GM23338 (cell line): ENCODE measurements around the gene EDIL3. TPM values are rescaled to one million over a fixed set of nuclear protein-coding genes. Genes with fewer than 3 reads are reported as not detected.

Source experiments
- ATAC-seq: fragments of 200-7000 bp; cut with Tn5 transposase; 3 replicates; pipeline ENCODE4 v1.9.1; 2020
- DNase-seq: peaks from one replicate; pipeline ENCODE4 v3.0.0-alpha.2; 2015; ENCODE audit warnings: low spot score
- H2AFZ ChIP-seq: fragments of 200-600 bp; sonication (generic); 2 replicates; pipeline ENCODE4 v1.8.0; 2016; ENCODE audit warnings: antibody characterized with exemption, mild to moderate bottlenecking, moderate library complexity
- H3F3A ChIP-seq: fragments of 200-600 bp; sonication (generic); replicated peaks from 2 replicates; pipeline ENCODE4 v1.8.0; 2017; ENCODE audit warnings: antibody characterized with exemption, mixed run types, low read depth
- H3K27ac ChIP-seq: fragments of 200-600 bp; sonication (generic); 2 replicates; pipeline ENCODE4 v1.6.1; 2016; ENCODE audit warnings: low read depth
- H3K27me3 ChIP-seq: fragments of 200-600 bp; sonication (generic); 2 replicates; pipeline ENCODE4 v1.8.0; 2016; ENCODE audit warnings: mild to moderate bottlenecking, mixed run types, moderate library complexity; ENCODE audit not compliant: insufficient read depth
- H3K36me3 ChIP-seq: fragments of 200-600 bp; sonication (generic); 2 replicates; pipeline ENCODE4 v1.8.0; 2016; ENCODE audit warnings: mild to moderate bottlenecking; ENCODE audit not compliant: insufficient read depth
- H3K4me1 ChIP-seq: fragments of 200-600 bp; sonication (generic); 2 replicates; pipeline ENCODE4 v1.8.0; 2016; ENCODE audit warnings: mild to moderate bottlenecking, moderate library complexity; ENCODE audit not compliant: insufficient read depth
- H3K4me2 ChIP-seq: fragments of 200-600 bp; sonication (generic); 2 replicates; pipeline ENCODE4 v1.7.1; 2017; ENCODE audit warnings: mixed run types
- H3K4me3 ChIP-seq: fragments of 200-600 bp; sonication (generic); 2 replicates; pipeline ENCODE4 v1.6.1; 2016; ENCODE audit warnings: mixed run types
- H3K79me2 ChIP-seq: fragments of 200-600 bp; sonication (generic); replicated peaks from 2 replicates; pipeline ENCODE4 v1.8.0; 2017; ENCODE audit warnings: mild to moderate bottlenecking; ENCODE audit not compliant: insufficient read depth
- H3K9me2 ChIP-seq: fragments of 200-600 bp; sonication (generic); 2 replicates; pipeline ENCODE4 v1.8.0; 2017; ENCODE audit not compliant: insufficient read depth
- H4K20me1 ChIP-seq: fragments of 200-600 bp; sonication (generic); replicated peaks from 2 replicates; pipeline ENCODE4 v1.8.0; 2017; ENCODE audit warnings: mild to moderate bottlenecking; ENCODE audit not compliant: insufficient read depth
- H3K27ac Mint-ChIP-seq: 2 replicates; pipeline ENCODE4 v1.8.0; 2020; ENCODE audit warnings: inconsistent platforms, mild to moderate bottlenecking, moderate library complexity, mixed read lengths
- H3K27me3 Mint-ChIP-seq: 3 replicates; pipeline ENCODE4 v1.8.0; 2022; ENCODE audit warnings: low read depth, mild to moderate bottlenecking, moderate library complexity, mixed read lengths, inconsistent platforms; ENCODE audit not compliant: insufficient read depth, poor library complexity
- H3K36me3 Mint-ChIP-seq: 3 replicates; pipeline ENCODE4 v1.8.0; 2021; ENCODE audit warnings: low read depth, mild to moderate bottlenecking, inconsistent platforms, moderate library complexity, mixed read lengths
- H3K4me1 Mint-ChIP-seq: 3 replicates; pipeline ENCODE4 v1.8.0; 2020; ENCODE audit warnings: mild to moderate bottlenecking, inconsistent platforms, mixed read lengths
- H3K4me3 Mint-ChIP-seq: 3 replicates; pipeline ENCODE4 v1.8.0; 2021; ENCODE audit warnings: moderate library complexity, mild to moderate bottlenecking, inconsistent platforms, mixed read lengths
- H3K9me3 Mint-ChIP-seq: 3 replicates; pipeline ENCODE4 v1.8.0; 2020; ENCODE audit warnings: moderate library complexity, mild to moderate bottlenecking, inconsistent platforms, mixed read lengths
- CREB1 ChIP-seq: fragments of 250-450 bp; sonication (Bioruptor Pico); IDR thresholded peaks from 2 replicates; pipeline ENCODE4 v1.5.0; 2020; ENCODE audit warnings: low read depth, mild to moderate bottlenecking, moderate library complexity
- CTCF ChIP-seq, 2 experiments: fragments of 200-600 bp in 1 of 2; sonication (generic) in 1 of 2; conservative IDR thresholded peaks; 2 replicates each; pipeline versions ENCODE4 v1.5.1 to v1.6.1; 2016 to 2017; ENCODE audit warnings: antibody characterized with exemption in 2 of 2, low read depth in 2 of 2, mild to moderate bottlenecking in 2 of 2, moderate library complexity in 1 of 2
- ETS1 ChIP-seq: IDR thresholded peaks from 2 replicates; pipeline ENCODE4 v1.6.1; 2016; ENCODE audit warnings: antibody characterized with exemption
- EZH2 ChIP-seq: fragments of 200-600 bp; sonication (generic); IDR thresholded peaks from one replicate; pipeline ENCODE4 v1.8.0; 2017; ENCODE audit warnings: antibody characterized with exemption, mild to moderate bottlenecking, low read depth; ENCODE audit not compliant: unreplicated experiment
- EZH2phosphoT487 ChIP-seq: fragments of 200-600 bp; sonication (generic); IDR thresholded peaks from one replicate; pipeline ENCODE4 v1.8.1; 2018; ENCODE audit warnings: antibody characterized with exemption; ENCODE audit not compliant: unreplicated experiment
- JUNB ChIP-seq: IDR thresholded peaks from one replicate; pipeline ENCODE4 v1.6.1; 2016; ENCODE audit warnings: antibody characterized with exemption; ENCODE audit not compliant: unreplicated experiment
- NANOG ChIP-seq: IDR thresholded peaks from 2 replicates; pipeline ENCODE4 v1.6.1; 2016; ENCODE audit warnings: antibody characterized with exemption, borderline replicate concordance
- POLR2AphosphoS5 ChIP-seq: IDR thresholded peaks from 2 replicates; pipeline ENCODE4 v1.6.1; 2016; ENCODE audit warnings: antibody characterized with exemption, low read depth
- REST ChIP-seq: IDR thresholded peaks from one replicate; pipeline ENCODE4 v1.6.1; 2018; ENCODE audit warnings: antibody characterized with exemption; ENCODE audit not compliant: unreplicated experiment
- STAT1 ChIP-seq: IDR thresholded peaks from one replicate; pipeline ENCODE4 v1.6.1; 2016; ENCODE audit warnings: antibody characterized with exemption; ENCODE audit not compliant: unreplicated experiment
- ZNF114 ChIP-seq: fragments of 250-450 bp; sonication (Bioruptor Pico); IDR thresholded peaks from 2 replicates; pipeline ENCODE4 v1.5.0; 2020; ENCODE audit warnings: mild to moderate bottlenecking, moderate library complexity
- ZNF331 ChIP-seq: fragments of 250-450 bp; sonication (Bioruptor Pico); IDR thresholded peaks from 2 replicates; pipeline ENCODE4 v1.5.0; 2020; ENCODE audit warnings: low read depth, mild to moderate bottlenecking, moderate library complexity
- ZNF462 ChIP-seq: fragments of 250-450 bp; sonication (Bioruptor Pico); IDR thresholded peaks from 2 replicates; pipeline ENCODE4 v1.5.0; 2020; ENCODE audit warnings: mild to moderate bottlenecking, moderate library complexity
- polyA plus RNA-seq: library from polyadenylated mRNA; unstranded; fragments of >200 nt; fragmentation: Nextera tagmentation; extraction: Ambion mirVana; gene quantifications from 2 replicates; pipeline ENCODE4 v1.2.1, GENCODE V29; 2016
- total RNA-seq: library from RNA; depleted of rRNA; stranded (reverse); fragments of >200 nt; shearing (Covaris generic); gene quantifications from 2 replicates; pipeline ENCODE4 v1.2.3, GENCODE V29; 2014

EDIL3 gene
- total and polyA plus RNA-seq, 2 experiments from 2014 or later: 43.3 to 61.9 TPM

GRCh38 chr5:84354101-84354500 lies 30.6 kb downstream of the EDIL3 start:
- no peak for DNase-seq
- no peaks in the 10 kb centered on the region for H3K36me3 ChIP-seq
- no peak overlapping the region for H3K27ac Mint-ChIP-seq
- H3K4me1 ChIP-seq: peaks cover 2% of the 10 kb centered on the region; the same call in 1 of the 2 replicates
- H4K20me1 ChIP-seq: no peaks in the 10 kb centered on the region
- H3K36me3 Mint-ChIP-seq: peaks cover 26% of the 10 kb centered on the region
- no peak for ATAC-seq
- no peak overlapping the region for H2AFZ ChIP-seq
- H3K9me2 ChIP-seq: no peaks in the 10 kb centered on the region
- peaks cover 19% of the 10 kb centered on the region for H3K79me2 ChIP-seq
- TF ChIP-seq CTCF (conservative IDR thresholded peaks at IDR 0.05; ENCODE audit: low read depth in 2 of 2): no peak
- TF ChIP-seq ZNF462 (CRISPR knock-in tag): no peak
- TF ChIP-seq ZNF114: no peak
- no peak for TF ChIP-seq POLR2AphosphoS5
- TF ChIP-seq JUNB: no peak
- TF ChIP-seq EZH2: no peak
- no peak for TF ChIP-seq ETS1
- no peak for TF ChIP-seq REST
- no peak for TF ChIP-seq STAT1
- TF ChIP-seq CREB1 (CRISPR knock-in tag): no peak
- no peak for TF ChIP-seq NANOG
- TF ChIP-seq ZNF331 (CRISPR knock-in tag): no peak
- TF ChIP-seq EZH2phosphoT487: no peak
- H3K27ac ChIP-seq: no peak overlapping the region
- H3K4me3 Mint-ChIP-seq: no peak overlapping the region
- H3F3A ChIP-seq: no peaks in the 10 kb centered on the region
- peaks cover 10% of the 10 kb centered on the region; the same call in 2 of the 3 replicates for H3K9me3 Mint-ChIP-seq
- H3K4me1 Mint-ChIP-seq: no peaks in the 10 kb centered on the region
- no peaks in the 10 kb centered on the region for H3K27me3 ChIP-seq
- H3K4me3 ChIP-seq: no peak overlapping the region
- no peaks in the 10 kb centered on the region for H3K27me3 Mint-ChIP-seq
- no peak overlapping the region for H3K4me2 ChIP-seq
